ENCODE data around the gene CENPX. TPM values are rescaled to one million over a fixed set of nuclear protein-coding genes. Genes with fewer than 3 reads are reported as not detected.

The CENPX gene
- total and polyA plus RNA-seq, 2 of the 13 experiments (the other 11 are each of a cell fraction or from before 2014, with no cell fraction given) = 92.7 to 170 TPM

- peak; percentile 67 for TF ChIP-seq AGO2 (optimal IDR thresholded peaks at IDR 0.05; ENCODE audit: low read depth, low read length)
- no peak for TF ChIP-seq PAX8 (CRISPR knock-in tag; IDR thresholded peaks at IDR 0.05; ENCODE audit: borderline replicate concordance)
- no peak for TF ChIP-seq MAFF (IDR thresholded peaks at IDR 0.05; ENCODE audit: low read depth, low read length)
- no peak for TF ChIP-seq ZNF644 (CRISPR knock-in tag; IDR thresholded peaks at IDR 0.05; ENCODE audit: low read depth)
- 0 out of 2 replicates have a peak, but pooled peaks have one; percentile 47 for TF ChIP-seq CREBL2 (CRISPR knock-in tag; IDR thresholded peaks at IDR 0.05; ENCODE audit: borderline replicate concordance)
- TF ChIP-seq ARNT2 (CRISPR knock-in tag; IDR thresholded peaks at IDR 0.05; ENCODE audit: low read depth) = 0 out of 2 replicates have a peak, but pooled peaks have one; percentile 48
- TF ChIP-seq ZNF350 (CRISPR knock-in tag; IDR thresholded peaks at IDR 0.05; ENCODE audit: borderline replicate concordance, low read depth) = peak; percentile 45; the same call in 1 of the 2 replicates
- TF ChIP-seq ZNF558 (CRISPR knock-in tag; IDR thresholded peaks at IDR 0.05; ENCODE audit: borderline replicate concordance) = no peak
- 0 out of 2 replicates have a peak, but pooled peaks have one; percentile 17 for TF ChIP-seq THAP9 (CRISPR knock-in tag; IDR thresholded peaks at IDR 0.05; ENCODE audit: borderline replicate concordance)
- no peak for TF ChIP-seq MIER2 (CRISPR knock-in tag; IDR thresholded peaks at IDR 0.05)
- TF ChIP-seq RFXAP (CRISPR knock-in tag; IDR thresholded peaks at IDR 0.05; ENCODE audit: borderline replicate concordance) = no peak
- TF ChIP-seq, protein P1, sequence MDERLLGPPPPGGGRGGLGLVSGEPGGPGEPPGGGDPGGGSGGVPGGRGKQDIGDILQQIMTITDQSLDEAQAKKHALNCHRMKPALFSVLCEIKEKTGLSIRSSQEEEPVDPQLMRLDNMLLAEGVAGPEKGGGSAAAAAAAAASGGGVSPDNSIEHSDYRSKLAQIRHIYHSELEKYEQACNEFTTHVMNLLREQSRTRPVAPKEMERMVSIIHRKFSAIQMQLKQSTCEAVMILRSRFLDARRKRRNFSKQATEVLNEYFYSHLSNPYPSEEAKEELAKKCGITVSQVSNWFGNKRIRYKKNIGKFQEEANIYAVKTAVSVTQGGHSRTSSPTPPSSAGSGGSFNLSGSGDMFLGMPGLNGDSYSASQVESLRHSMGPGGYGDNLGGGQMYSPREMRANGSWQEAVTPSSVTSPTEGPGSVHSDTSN (CRISPR knock-in tag; IDR thresholded peaks at IDR 0.05) = no peak
- TF ChIP-seq MXI1 (IDR thresholded peaks at IDR 0.05; ENCODE audit: borderline replicate concordance, low read depth, low read length) = no peak
- 0 out of 2 replicates have a peak, but pooled peaks have one; percentile 69 for TF ChIP-seq ZNF839 (CRISPR knock-in tag; IDR thresholded peaks at IDR 0.05; ENCODE audit: borderline replicate concordance)
- no peak for TF ChIP-seq SKI (IDR thresholded peaks at IDR 0.05; ENCODE audit: partially characterized antibody)
- no peak for TF ChIP-seq ZNF83 (CRISPR knock-in tag; IDR thresholded peaks at IDR 0.05; ENCODE audit: borderline replicate concordance)
- no peak for TF ChIP-seq HES4 (CRISPR knock-in tag; IDR thresholded peaks at IDR 0.05; ENCODE audit: borderline replicate concordance)
Measured at GRCh38 chr17:81968850-81969812, 53.5 kb downstream of the CENPX start (continued).

Data from HepG2 (cell line).